ENCODE results near the gene DHDDS. TPM values are rescaled to one million over a fixed set of nuclear protein-coding genes. Genes with fewer than 3 reads are reported as not detected.

The DHDDS gene
- total and polyA plus RNA-seq, 2 donors from 2014 or later: 41.8 to 53.4 TPM

GRCh38 chr1:26493267-26493666, 61.1 kb downstream of the DHDDS start:
- no peak overlapping the region for H3K27ac ChIP-seq (ENCODE audit: low read depth in 2 of 2, low read length in 2 of 2)
- no peaks in the 10 kb centered on the region for H3K36me3 ChIP-seq (ENCODE audit: control insufficient read depth in 2 of 3, insufficient read depth in 3 of 3, low read length in 3 of 3)
- no peaks in the 10 kb centered on the region for H3K27me3 ChIP-seq (ENCODE audit: control insufficient read depth, insufficient read depth, low read length)
- H3K9ac ChIP-seq (ENCODE audit: low read length in 3 of 3): no peak overlapping the region
- no peaks in the 10 kb centered on the region for H3K9me3 ChIP-seq (ENCODE audit: control insufficient read depth in 2 of 3, insufficient read depth in 1 of 3, low read length in 3 of 3)
- TF ChIP-seq, protein P1, sequence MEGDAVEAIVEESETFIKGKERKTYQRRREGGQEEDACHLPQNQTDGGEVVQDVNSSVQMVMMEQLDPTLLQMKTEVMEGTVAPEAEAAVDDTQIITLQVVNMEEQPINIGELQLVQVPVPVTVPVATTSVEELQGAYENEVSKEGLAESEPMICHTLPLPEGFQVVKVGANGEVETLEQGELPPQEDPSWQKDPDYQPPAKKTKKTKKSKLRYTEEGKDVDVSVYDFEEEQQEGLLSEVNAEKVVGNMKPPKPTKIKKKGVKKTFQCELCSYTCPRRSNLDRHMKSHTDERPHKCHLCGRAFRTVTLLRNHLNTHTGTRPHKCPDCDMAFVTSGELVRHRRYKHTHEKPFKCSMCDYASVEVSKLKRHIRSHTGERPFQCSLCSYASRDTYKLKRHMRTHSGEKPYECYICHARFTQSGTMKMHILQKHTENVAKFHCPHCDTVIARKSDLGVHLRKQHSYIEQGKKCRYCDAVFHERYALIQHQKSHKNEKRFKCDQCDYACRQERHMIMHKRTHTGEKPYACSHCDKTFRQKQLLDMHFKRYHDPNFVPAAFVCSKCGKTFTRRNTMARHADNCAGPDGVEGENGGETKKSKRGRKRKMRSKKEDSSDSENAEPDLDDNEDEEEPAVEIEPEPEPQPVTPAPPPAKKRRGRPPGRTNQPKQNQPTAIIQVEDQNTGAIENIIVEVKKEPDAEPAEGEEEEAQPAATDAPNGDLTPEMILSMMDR (IDR thresholded peaks at IDR 0.05; ENCODE audit: borderline replicate concordance, extremely low read depth, insufficient read depth): no peak
- H3K4me1 ChIP-seq (ENCODE audit: control insufficient read depth in 2 of 3, insufficient read depth in 2 of 3, low read depth in 1 of 3, low read length in 3 of 3): no peaks in the 10 kb centered on the region
- intact Hi-C loops (cut with DNase I): no loop called here
- FAIRE-seq (no peak), DNase-seq (no peak)
- H3K4me3 ChIP-seq (ENCODE audit: low read length in 3 of 3): no peak overlapping the region

- peak in 1 of 5 donors; percentile 11 for DNase-seq
- no peaks in the 10 kb centered on the region for H3K27me3 ChIP-seq (ENCODE audit: control insufficient read depth, insufficient read depth, low read length)
- intact Hi-C loops (cut with DNase I): no loop called here
- no peaks in the 10 kb centered on the region for H3K4me1 ChIP-seq (ENCODE audit: control insufficient read depth in 2 of 3, insufficient read depth in 2 of 3, low read depth in 1 of 3, low read length in 3 of 3)
- no peak overlapping the region for H3K4me3 ChIP-seq (ENCODE audit: low read length in 3 of 3)
- no peaks in the 10 kb centered on the region for H3K9me3 ChIP-seq (ENCODE audit: control insufficient read depth in 2 of 3, insufficient read depth in 1 of 3, low read length in 3 of 3)
- H3K9ac ChIP-seq (ENCODE audit: low read length in 3 of 3): no peak overlapping the region
- TF ChIP-seq, protein P1 (IDR thresholded peaks at IDR 0.05; ENCODE audit: borderline replicate concordance, extremely low read depth, insufficient read depth): no peak
- no peak for FAIRE-seq
- H3K36me3 ChIP-seq (ENCODE audit: control insufficient read depth in 2 of 3, insufficient read depth in 3 of 3, low read length in 3 of 3): no peaks in the 10 kb centered on the region
- no peak overlapping the region for H3K27ac ChIP-seq (ENCODE audit: low read depth in 2 of 2, low read length in 2 of 2)
Measured at GRCh38 chr1:26493938-26494337, 61.8 kb downstream of the DHDDS start.

- no peaks in the 10 kb centered on the region for H3K36me3 ChIP-seq (ENCODE audit: control insufficient read depth in 2 of 3, insufficient read depth in 3 of 3, low read length in 3 of 3)
- H3K4me1 ChIP-seq (ENCODE audit: control insufficient read depth in 2 of 3, insufficient read depth in 2 of 3, low read depth in 1 of 3, low read length in 3 of 3): peaks cover 0 to 4% (median 0%) of the 10 kb centered on the region in 3 donors
- no peak for FAIRE-seq
- H3K9ac ChIP-seq (ENCODE audit: low read length in 3 of 3): no peak overlapping the region
- no peak overlapping the region for H3K27ac ChIP-seq (ENCODE audit: low read depth in 2 of 2, low read length in 2 of 2)
- DNase-seq: peak; percentile 53 to 87 (median 67)
- TF ChIP-seq, protein P1 (IDR thresholded peaks at IDR 0.05; ENCODE audit: borderline replicate concordance, extremely low read depth, insufficient read depth): no peak
- H3K4me3 ChIP-seq (ENCODE audit: low read length in 3 of 3): no peak overlapping the region
- no peaks in the 10 kb centered on the region for H3K27me3 ChIP-seq (ENCODE audit: control insufficient read depth, insufficient read depth, low read length)
- intact Hi-C loops (cut with DNase I): no loop called here
- H3K9me3 ChIP-seq (ENCODE audit: control insufficient read depth in 2 of 3, insufficient read depth in 1 of 3, low read length in 3 of 3): no peaks in the 10 kb centered on the region
Measured at GRCh38 chr1:26496861-26497260, 64.7 kb downstream of the DHDDS start.

GRCh38 chr1:26498894-26499293, 66.8 kb downstream of the DHDDS start:
- DNase-seq (peak in 1 of 5 donors; percentile 18), FAIRE-seq (no peak)
- TF ChIP-seq, protein P1 (IDR thresholded peaks at IDR 0.05; ENCODE audit: borderline replicate concordance, extremely low read depth, insufficient read depth): no peak
- Histone ChIP-seq H3K4me3 (ENCODE audit: low read length in 3 of 3) (no peak overlapping the region), H3K9ac (ENCODE audit: low read length in 3 of 3) (no peak overlapping the region), H3K27ac (ENCODE audit: low read depth in 2 of 2, low read length in 2 of 2) (no peak overlapping the region), H3K27me3 (ENCODE audit: control insufficient read depth, insufficient read depth, low read length) (no peaks in the 10 kb centered on the region), H3K4me1 (ENCODE audit: control insufficient read depth in 2 of 3, insufficient read depth in 2 of 3, low read depth in 1 of 3, low read length in 3 of 3) (peaks cover 0 to 5% (median 0%) of the 10 kb centered on the region in 3 donors), H3K36me3 (ENCODE audit: control insufficient read depth in 2 of 3, insufficient read depth in 3 of 3, low read length in 3 of 3) (no peaks in the 10 kb centered on the region), H3K9me3 (ENCODE audit: control insufficient read depth in 2 of 3, insufficient read depth in 1 of 3, low read length in 3 of 3) (no peaks in the 10 kb centered on the region)
- intact Hi-C loops (cut with DNase I): no loop called here
